ENCODE results near the gene UNC119B.

DNA sequence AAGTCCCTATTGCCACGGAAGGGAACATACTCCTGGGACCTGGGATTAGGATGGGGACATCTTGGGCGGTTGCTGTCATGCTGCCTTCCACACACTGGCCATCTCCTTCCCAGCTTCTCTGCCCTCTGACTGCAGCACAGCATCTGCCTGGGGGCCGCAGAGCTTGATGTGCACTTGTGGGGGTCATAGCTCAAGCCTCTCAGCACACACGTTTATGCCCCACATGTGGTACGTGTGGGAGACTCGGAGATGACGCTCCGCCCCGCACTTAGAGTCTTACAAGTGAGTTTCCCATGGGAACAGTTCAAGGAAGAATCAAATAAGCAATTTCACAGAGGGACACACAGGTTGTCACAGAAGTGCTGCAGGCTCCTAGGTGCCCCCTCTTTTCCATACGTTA lies 24.0 kb downstream of the UNC119B start:
- TF ChIP-seq SP1 (IDR thresholded peaks at IDR 0.05) (no peak), RAD21 (IDR thresholded peaks at IDR 0.05) (no peak), HNF4G (IDR thresholded peaks at IDR 0.05) (no peak), REST (IDR thresholded peaks at IDR 0.05) (no peak), JUND (IDR thresholded peaks at IDR 0.05) (no peak), TAF1 (conservative IDR thresholded peaks at IDR 0.05) (no peak), EGR1 (IDR thresholded peaks at IDR 0.05; ENCODE audit: low read depth in 2 of 2) (no peak), RXRA (IDR thresholded peaks at IDR 0.05) (no peak), YY1 (IDR thresholded peaks at IDR 0.05) (no peak)
- TF ChIP-seq, protein P1, sequence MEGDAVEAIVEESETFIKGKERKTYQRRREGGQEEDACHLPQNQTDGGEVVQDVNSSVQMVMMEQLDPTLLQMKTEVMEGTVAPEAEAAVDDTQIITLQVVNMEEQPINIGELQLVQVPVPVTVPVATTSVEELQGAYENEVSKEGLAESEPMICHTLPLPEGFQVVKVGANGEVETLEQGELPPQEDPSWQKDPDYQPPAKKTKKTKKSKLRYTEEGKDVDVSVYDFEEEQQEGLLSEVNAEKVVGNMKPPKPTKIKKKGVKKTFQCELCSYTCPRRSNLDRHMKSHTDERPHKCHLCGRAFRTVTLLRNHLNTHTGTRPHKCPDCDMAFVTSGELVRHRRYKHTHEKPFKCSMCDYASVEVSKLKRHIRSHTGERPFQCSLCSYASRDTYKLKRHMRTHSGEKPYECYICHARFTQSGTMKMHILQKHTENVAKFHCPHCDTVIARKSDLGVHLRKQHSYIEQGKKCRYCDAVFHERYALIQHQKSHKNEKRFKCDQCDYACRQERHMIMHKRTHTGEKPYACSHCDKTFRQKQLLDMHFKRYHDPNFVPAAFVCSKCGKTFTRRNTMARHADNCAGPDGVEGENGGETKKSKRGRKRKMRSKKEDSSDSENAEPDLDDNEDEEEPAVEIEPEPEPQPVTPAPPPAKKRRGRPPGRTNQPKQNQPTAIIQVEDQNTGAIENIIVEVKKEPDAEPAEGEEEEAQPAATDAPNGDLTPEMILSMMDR (IDR thresholded peaks at IDR 0.05; ENCODE audit: low read depth, low read length, missing input control): no peak
- TF ChIP-seq, protein P2, sequence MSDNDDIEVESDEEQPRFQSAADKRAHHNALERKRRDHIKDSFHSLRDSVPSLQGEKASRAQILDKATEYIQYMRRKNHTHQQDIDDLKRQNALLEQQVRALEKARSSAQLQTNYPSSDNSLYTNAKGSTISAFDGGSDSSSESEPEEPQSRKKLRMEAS (IDR thresholded peaks at IDR 0.05): no peak
- TF ChIP-seq, protein P3, sequence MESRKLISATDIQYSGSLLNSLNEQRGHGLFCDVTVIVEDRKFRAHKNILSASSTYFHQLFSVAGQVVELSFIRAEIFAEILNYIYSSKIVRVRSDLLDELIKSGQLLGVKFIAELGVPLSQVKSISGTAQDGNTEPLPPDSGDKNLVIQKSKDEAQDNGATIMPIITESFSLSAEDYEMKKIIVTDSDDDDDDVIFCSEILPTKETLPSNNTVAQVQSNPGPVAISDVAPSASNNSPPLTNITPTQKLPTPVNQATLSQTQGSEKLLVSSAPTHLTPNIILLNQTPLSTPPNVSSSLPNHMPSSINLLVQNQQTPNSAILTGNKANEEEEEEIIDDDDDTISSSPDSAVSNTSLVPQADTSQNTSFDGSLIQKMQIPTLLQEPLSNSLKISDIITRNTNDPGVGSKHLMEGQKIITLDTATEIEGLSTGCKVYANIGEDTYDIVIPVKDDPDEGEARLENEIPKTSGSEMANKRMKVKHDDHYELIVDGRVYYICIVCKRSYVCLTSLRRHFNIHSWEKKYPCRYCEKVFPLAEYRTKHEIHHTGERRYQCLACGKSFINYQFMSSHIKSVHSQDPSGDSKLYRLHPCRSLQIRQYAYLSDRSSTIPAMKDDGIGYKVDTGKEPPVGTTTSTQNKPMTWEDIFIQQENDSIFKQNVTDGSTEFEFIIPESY (IDR thresholded peaks at IDR 0.05): no peak
- TF ChIP-seq, protein P4, sequence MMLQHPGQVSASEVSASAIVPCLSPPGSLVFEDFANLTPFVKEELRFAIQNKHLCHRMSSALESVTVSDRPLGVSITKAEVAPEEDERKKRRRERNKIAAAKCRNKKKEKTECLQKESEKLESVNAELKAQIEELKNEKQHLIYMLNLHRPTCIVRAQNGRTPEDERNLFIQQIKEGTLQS (IDR thresholded peaks at IDR 0.05): no peak

Measured in liver (tissue), 3 donors.